SK-N-SH treated with all-trans-retinoic acid at 6 μM for 48 hours (cell line): ENCODE measurements around the gene TCP11L1.

Experiments
- ATAC-seq: fragments of 200-7000 bp; cut with Tn5 transposase; 3 replicates; pipeline ENCODE4 v1.9.1; 2020; ENCODE audit warnings: mild to moderate bottlenecking, moderate library complexity
- BACH2 ChIP-seq: fragments of 250-450 bp; sonication (Bioruptor Pico); IDR thresholded peaks from 2 replicates; pipeline ENCODE4 v1.9.0; 2021; ENCODE audit warnings: mild to moderate bottlenecking, borderline replicate concordance
- CREB5 ChIP-seq: fragments of 250-450 bp; sonication (Bioruptor Pico); IDR thresholded peaks from 2 replicates; pipeline ENCODE4 v1.5.1; 2020; ENCODE audit warnings: low read depth, mild to moderate bottlenecking, moderate library complexity
- CSDC2 ChIP-seq: fragments of 250-450 bp; sonication (Bioruptor Pico); IDR thresholded peaks from 2 replicates; pipeline ENCODE4 v1.5.0; 2020; ENCODE audit warnings: mild to moderate bottlenecking, moderate library complexity
- CSRNP3 ChIP-seq: fragments of 250-450 bp; sonication (Bioruptor Pico); IDR thresholded peaks from 2 replicates; pipeline ENCODE4 v1.5.1; 2021; ENCODE audit warnings: mild to moderate bottlenecking, moderate library complexity
- OSR1 ChIP-seq: fragments of 250-450 bp; sonication (Bioruptor Pico); IDR thresholded peaks from 2 replicates; pipeline ENCODE4 v1.8.0; 2022; ENCODE audit warnings: moderate library complexity, mild to moderate bottlenecking, inconsistent platforms
- PPARA ChIP-seq: fragments of 250-450 bp; sonication (Bioruptor Pico); IDR thresholded peaks from 2 replicates; pipeline ENCODE4 v1.5.0; 2020; ENCODE audit warnings: mild to moderate bottlenecking, borderline replicate concordance
- RARB ChIP-seq: fragments of 250-450 bp; sonication (Bioruptor Pico); IDR thresholded peaks from 2 replicates; pipeline ENCODE4 v1.8.0; 2021; ENCODE audit warnings: mild to moderate bottlenecking, moderate library complexity
- SNAI2 ChIP-seq: fragments of 250-450 bp; sonication (Bioruptor Pico); IDR thresholded peaks from 2 replicates; pipeline ENCODE4 v1.5.0; 2020; ENCODE audit warnings: mild to moderate bottlenecking, moderate library complexity
- TCF4 ChIP-seq: fragments of 250-450 bp; sonication (Bioruptor Pico); IDR thresholded peaks from 2 replicates; pipeline ENCODE4 v1.8.0; 2021; ENCODE audit warnings: mild to moderate bottlenecking, moderate library complexity, borderline replicate concordance
- TOX ChIP-seq: fragments of 250-450 bp; sonication (Bioruptor Pico); IDR thresholded peaks from 2 replicates; pipeline ENCODE4 v1.8.0; 2021; ENCODE audit warnings: mild to moderate bottlenecking, moderate library complexity, borderline replicate concordance
- TSHZ2 ChIP-seq: fragments of 250-450 bp; sonication (Bioruptor Pico); IDR thresholded peaks from 2 replicates; pipeline ENCODE4 v1.5.0; 2020; ENCODE audit warnings: mild to moderate bottlenecking, moderate library complexity
- ZC3H10 ChIP-seq: fragments of 250-450 bp; sonication (Bioruptor Pico); IDR thresholded peaks from 2 replicates; pipeline ENCODE4 v1.5.1; 2021; ENCODE audit warnings: mild to moderate bottlenecking, moderate library complexity
- ZFP3 ChIP-seq: fragments of 250-450 bp; sonication (Bioruptor Pico); IDR thresholded peaks from 2 replicates; pipeline ENCODE4 v1.5.0; 2020; ENCODE audit warnings: mild to moderate bottlenecking, moderate library complexity
- ZFP30 ChIP-seq: fragments of 450-650 bp; formaldehyde crosslinking; IDR thresholded peaks from 2 replicates; pipeline ENCODE4 v1.5.0; 2022; ENCODE audit warnings: mild to moderate bottlenecking, moderate library complexity
- ZNF565 ChIP-seq: fragments of 450-650 bp; formaldehyde crosslinking; conservative IDR thresholded peaks from 2 replicates; pipeline ENCODE4 v1.5.0; 2020; ENCODE audit warnings: low read depth, mild to moderate bottlenecking, moderate library complexity
- ZNF70 ChIP-seq: fragments of 450-650 bp; formaldehyde crosslinking; IDR thresholded peaks from 2 replicates; pipeline ENCODE4 v1.5.0; 2020; ENCODE audit warnings: mild to moderate bottlenecking, moderate library complexity
- ZNF8 ChIP-seq: fragments of 450-650 bp; formaldehyde crosslinking; IDR thresholded peaks from 2 replicates; pipeline ENCODE4 v1.5.0; 2020; ENCODE audit warnings: mild to moderate bottlenecking, moderate library complexity

TCP11L1 gene

GRCh38 chr11:33001751-33002542 lies 37.4 kb upstream of the TCP11L1 start:
- TF ChIP-seq RARB, result no peak
- TF ChIP-seq ZFP3 (CRISPR knock-in tag), result no peak
- TF ChIP-seq, all 23 proteins: peak for 0
- ATAC-seq, result no peak

GRCh38 chr11:33005175-33005574 lies 34.2 kb upstream of the TCP11L1 start:
- ATAC-seq, result no peak
- TF ChIP-seq TSHZ2 (CRISPR knock-in tag), result no peak
- no peak for TF ChIP-seq ZFP30 (CRISPR knock-in tag)
- TF ChIP-seq ZNF8 (CRISPR knock-in tag), result no peak
- TF ChIP-seq BACH2 (CRISPR knock-in tag), result no peak
- TF ChIP-seq OSR1 (CRISPR knock-in tag), result no peak
- no peak for TF ChIP-seq PPARA (CRISPR knock-in tag)
- TF ChIP-seq ZNF565 (CRISPR knock-in tag), result no peak
- TF ChIP-seq SNAI2 (CRISPR knock-in tag), result no peak
- TF ChIP-seq CSDC2, result no peak
- no peak for TF ChIP-seq CREB5 (CRISPR knock-in tag)
- no peak for TF ChIP-seq ZC3H10
- TF ChIP-seq ZNF70 (CRISPR knock-in tag), result no peak
- no peak for TF ChIP-seq TOX
- TF ChIP-seq RARB, result no peak

GRCh38 chr11:33006010-33006409 lies 33.4 kb upstream of the TCP11L1 start:
- ATAC-seq, result no peak
- TF ChIP-seq ZNF70 (CRISPR knock-in tag) (no peak), BACH2 (CRISPR knock-in tag) (no peak), CREB5 (CRISPR knock-in tag) (no peak), ZNF565 (CRISPR knock-in tag) (no peak), ZFP30 (CRISPR knock-in tag) (no peak), ZFP3 (CRISPR knock-in tag) (no peak), ZC3H10 (no peak), CSRNP3 (CRISPR knock-in tag) (no peak)

GRCh38 chr11:33013755-33014154 lies 25.6 kb upstream of the TCP11L1 start:
- ATAC-seq, result no peak

More at GRCh38 chr11:33013755-33014154, 25.6 kb upstream of the TCP11L1 start:
- TF ChIP-seq ZFP30 (CRISPR knock-in tag) (no peak), ZC3H10 (no peak), TOX (no peak), CSDC2 (no peak), OSR1 (CRISPR knock-in tag) (no peak), ZFP3 (CRISPR knock-in tag) (no peak), TCF4 (CRISPR knock-in tag) (no peak), CSRNP3 (CRISPR knock-in tag) (no peak), RARB (no peak), SNAI2 (CRISPR knock-in tag) (no peak), ZNF565 (CRISPR knock-in tag) (no peak)
- TF ChIP-seq, all 23 proteins: peak for 0
